GM19395 (cell line): ENCODE measurements around the gene MACO1.
"Not testable (repeated sequence)": the region's sequence is repeated elsewhere in the genome, so short reads cannot be mapped to it uniquely, and the experiment has no call there.

Experiments
- ATAC-seq: cut with Tn5 transposase; IDR thresholded peaks from one replicate; pipeline ENCODE4 v1.9.1; 2021; ENCODE audit warnings: mild to moderate bottlenecking, moderate library complexity; ENCODE audit not compliant: unreplicated experiment

The MACO1 gene

DNA sequence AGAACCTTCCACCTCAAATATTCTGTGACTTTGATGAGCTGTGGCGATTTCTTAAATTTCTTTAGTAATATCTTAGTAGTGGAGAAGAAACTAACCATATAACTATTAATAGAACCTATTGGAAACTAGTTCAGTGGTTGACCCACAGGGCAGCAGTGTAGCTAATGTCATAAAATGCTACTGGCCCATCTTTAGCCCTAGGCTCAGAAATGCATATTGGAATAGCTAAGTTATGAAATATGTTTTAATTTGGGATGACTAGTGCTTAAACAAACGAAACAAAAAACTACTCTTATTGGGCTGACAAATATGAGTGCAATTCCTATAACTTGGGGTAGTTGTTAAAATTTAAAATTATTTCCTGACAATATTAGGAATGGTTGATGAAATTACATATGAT lies 20.2 kb downstream of the MACO1 start:
- no peak for ATAC-seq

DNA sequence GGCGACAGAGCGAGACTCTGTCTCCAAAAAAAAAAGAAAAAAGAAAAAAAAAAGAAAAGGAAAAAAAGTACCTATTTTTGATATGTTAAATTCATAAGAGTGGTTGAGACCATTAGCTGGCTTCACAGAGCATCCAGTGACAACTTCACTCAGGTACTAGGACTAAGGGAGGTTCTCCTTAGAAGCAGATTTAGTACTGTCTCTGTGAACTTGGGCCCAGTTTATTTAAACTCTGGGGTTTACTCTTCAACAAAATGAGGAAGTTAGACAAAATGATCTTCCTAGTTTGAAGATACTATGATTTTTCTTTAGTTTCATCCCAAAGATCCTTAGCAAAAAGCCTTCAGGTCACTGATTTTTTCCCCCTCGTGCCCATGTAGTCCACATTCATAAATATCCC lies 21.2 kb downstream of the MACO1 start:
- ATAC-seq: no peak

DNA sequence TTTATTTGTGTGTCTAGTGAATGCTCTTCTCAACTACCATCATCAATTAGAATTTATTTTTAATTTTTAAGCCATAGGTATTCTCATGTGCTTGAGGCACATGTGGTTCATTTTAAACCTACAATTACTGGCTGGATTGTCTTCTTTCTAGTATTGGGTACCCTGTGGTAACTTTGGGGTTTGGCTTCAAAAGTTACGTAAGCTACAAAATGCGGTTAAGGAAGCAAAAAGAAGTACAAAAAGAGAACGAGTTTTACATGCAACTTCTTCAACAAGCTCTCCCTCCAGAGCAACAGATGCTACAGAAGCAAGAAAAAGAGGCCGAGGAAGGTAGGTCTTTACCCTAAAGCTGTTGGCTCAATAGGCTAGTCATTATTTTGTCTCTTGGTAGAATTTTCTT lies 25.8 kb downstream of the MACO1 start:
- ATAC-seq: no peak

DNA sequence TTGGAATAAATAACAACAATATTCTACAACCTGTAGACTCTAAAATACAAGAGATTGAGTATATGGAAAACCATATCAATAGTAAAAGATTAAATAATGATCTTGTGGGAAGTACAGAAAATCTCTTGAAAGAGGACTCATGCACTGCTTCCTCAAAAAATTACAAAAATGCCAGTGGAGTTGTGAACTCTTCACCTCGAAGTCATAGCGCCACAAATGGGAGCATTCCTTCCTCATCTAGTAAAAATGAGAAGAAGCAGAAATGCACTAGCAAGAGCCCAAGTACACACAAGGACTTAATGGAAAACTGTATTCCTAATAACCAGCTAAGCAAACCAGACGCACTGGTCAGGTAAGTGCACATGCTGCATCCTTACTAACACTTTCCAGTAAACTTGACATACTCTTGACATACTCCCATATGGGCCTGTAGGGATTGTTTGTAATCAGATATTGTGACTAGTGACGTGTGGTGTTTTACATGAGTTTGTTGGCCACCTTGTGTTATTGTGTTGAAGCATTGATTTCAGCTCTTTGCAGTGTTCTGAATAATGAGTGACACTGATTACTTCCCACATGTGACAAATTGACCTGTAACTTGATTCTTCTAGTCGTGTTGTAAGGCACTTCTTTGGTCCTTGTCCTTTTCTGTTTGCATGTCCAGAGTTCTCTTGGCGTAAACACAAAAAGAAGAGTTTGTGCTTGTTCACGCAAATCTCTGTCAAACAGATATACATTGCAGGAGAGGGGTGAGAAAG lies 28.0 kb downstream of the MACO1 start:
- no peak for ATAC-seq

DNA sequence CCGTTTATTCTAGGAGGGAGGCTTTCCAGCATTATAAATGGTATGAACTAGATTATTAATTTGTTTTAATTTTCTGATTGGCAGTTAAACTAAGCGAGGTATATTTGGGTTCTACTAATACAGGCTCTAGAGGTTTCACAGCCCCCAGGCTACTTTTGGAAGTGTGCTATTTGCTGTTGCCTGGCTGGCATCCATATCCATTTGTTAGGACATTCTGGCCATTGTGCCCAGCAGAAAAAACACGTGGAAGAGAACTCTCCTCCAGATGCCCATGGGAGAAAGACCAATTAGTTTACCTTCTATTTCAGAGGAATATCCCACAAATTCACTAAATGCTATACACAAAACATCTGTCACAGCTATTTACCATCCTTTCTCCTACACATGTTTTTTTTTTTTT lies 29.3 kb downstream of the MACO1 start:
- no peak for ATAC-seq

DNA sequence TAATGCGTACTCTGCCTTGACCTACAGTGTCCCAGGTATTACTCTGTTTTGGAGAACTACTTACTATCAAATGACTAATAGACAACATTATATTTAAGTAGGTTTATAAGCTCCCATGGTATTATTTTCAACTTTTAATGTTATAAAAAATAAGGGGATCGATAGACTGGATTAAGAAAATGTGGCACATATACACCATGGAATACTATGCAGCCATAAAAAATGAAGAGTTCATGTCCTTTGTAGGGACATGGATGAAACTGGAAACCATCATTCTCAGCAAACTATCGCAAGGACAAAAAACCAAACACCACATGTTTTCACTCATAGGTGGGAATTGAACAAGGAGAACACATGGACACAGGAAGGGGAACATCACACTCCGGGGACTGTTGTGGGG lies 30.1 kb downstream of the MACO1 start:
- ATAC-seq: not testable (repeated sequence)

DNA sequence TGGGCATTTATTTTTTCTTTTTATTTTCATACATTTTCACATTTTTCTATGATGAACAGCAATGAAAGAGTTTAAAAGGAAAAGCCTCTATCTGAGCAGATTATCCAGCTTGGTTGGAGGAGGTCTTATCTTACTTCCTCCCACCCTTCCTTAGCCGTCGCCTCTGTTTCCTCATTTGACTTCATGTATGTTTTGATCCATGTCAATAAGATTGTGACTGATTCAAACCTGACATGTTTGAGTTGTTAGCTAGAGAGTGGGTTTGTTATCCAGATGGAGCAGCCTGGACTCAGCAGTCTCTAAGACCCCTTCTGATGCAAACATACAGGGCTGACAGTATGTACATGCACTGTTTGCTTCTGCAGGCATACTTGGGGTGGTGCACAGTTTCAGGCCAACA lies 31.2 kb downstream of the MACO1 start:
- ATAC-seq: no peak

DNA sequence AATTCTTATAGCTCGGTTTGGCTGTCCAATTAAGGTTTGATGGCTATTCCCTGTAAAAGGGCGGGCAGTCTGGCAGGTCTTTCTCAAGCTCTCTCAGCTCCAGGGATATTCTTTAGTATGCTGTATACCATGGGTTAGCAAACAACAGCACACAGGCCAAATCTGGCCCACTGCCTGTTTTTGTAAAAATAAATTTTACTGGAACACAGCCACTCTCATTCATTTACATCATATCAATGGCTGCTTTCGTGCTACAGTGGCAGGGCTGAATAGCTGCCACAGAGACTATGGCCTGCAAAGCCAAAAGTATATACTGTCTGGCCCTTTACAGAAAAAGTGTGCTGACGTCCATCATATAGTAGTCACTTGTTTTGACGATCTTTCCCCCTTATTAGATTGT lies 32.0 kb downstream of the MACO1 start:
- no peak for ATAC-seq

DNA sequence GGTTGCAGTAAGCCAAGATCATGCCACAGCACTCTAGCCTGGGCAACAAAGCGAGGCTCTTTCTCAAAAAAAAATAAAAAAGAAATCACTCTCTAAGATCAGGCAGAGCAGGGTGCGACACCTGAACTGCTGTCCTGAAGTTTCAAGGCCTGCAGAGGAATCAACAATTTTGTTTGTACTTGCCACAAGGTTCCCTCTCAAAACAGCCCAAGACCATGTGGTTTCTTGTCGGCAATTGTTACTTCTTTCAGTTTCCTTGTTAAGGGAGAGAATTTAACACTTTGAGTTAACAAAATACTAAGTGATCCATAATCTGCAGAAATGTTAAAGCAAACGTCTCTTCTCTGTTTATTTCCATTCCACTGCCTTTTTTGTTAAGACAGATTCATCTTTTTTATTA lies 36.5 kb downstream of the MACO1 start:
- ATAC-seq: no peak

DNA sequence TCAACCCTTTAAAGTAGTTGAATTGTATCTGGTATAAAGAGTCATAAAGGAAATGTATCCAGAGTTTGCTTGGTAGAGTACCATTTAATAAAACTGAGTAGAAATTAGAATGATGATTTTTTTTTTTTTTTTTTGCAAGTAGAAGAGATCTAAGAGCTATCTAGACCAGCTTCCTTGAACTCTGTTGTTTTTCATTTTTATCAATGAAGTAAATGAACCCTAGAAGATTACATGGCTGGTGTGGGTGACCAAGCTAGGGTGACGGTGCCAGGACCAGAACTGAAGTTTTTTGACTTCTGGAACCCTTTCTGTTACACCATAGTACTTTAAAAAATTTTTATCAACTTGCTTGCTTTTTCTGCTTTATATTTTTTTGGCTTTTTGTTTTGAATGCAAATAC lies 36.9 kb downstream of the MACO1 start:
- no peak for ATAC-seq

DNA sequence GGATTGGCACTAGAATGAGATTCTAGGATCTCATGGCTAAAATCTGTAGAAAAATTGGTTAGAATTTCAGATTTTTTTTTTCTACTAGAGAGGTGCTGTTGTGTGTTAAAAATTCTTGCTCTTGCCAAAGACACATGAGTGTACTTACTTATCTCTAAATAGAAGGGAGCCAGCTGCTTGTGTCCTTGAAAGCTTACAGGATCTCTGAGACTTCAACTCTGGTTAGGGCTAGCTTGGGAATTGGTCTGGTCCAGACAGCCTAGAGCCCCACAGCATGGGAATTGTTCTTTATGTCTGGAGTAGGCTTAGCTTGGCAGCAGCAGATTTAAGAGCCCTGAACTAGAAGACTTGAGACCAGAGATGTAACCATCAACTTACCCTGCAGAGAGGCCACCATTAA lies 37.3 kb downstream of the MACO1 start:
- ATAC-seq: no peak

DNA sequence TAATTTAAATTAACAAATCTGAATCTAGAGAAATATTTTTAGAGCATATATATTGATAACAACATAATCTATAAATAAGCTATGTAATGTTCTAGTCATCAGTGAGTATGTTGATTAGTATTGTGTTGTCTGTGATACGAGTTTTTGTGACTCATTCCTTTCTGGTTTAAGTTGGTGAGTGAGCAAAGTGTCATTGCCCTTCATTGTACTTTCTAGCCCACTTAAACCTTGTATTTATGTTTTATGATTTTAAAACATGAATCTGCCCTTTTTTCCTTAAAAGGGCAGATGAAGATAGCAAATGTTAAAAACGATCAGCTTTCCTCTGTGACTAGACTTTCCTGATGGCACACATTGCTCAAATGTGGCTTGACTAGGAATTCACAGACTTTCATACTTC lies 38.5 kb downstream of the MACO1 start:
- ATAC-seq: no peak

DNA sequence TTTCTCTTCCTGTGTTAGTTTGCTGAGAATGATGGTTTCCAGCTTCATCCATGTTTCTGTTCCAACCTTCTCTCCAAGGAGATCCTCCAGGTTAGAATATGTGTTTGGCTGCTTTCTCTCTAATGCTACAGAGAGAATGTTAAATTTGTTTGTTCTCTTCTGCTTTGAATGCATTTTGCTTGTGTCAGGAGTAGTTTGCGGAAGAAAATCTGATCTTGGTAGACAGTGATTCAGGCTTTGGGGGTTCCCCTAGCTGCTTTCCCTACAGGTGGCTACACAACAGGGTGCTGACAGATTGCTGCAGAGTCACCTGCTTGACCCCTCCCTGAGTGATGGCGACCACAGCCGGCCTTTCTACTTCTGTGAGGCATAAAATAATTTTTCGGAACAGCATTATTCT lies 41.8 kb downstream of the MACO1 start:
- ATAC-seq: no peak

DNA sequence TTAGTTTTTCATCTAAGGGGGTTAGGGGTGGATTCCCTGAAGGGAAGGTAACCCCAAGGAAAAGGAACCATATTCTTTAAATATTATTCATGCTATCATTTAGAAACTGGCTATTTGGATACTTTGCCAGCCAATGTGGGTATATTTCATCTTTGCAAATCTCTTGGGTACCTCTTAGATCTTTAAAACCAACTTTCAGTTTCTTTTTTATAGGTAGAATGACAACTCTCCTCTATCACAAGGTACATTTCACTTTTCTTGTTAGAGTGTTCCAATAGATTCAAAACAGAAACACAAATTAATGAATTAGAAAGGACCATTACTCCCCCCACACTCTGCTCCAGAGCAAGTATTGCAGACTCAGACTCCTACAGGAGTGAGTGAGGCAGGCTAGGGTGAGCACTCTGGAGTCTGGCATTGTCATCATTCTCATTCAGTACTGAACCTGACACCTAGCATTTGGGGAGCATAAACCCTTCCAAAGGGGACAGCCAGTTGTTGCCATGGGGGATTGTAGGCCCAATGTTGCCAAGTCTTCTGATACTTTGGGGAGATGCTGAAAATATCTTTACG lies 43.0 kb downstream of the MACO1 start:
- ATAC-seq: no peak

DNA sequence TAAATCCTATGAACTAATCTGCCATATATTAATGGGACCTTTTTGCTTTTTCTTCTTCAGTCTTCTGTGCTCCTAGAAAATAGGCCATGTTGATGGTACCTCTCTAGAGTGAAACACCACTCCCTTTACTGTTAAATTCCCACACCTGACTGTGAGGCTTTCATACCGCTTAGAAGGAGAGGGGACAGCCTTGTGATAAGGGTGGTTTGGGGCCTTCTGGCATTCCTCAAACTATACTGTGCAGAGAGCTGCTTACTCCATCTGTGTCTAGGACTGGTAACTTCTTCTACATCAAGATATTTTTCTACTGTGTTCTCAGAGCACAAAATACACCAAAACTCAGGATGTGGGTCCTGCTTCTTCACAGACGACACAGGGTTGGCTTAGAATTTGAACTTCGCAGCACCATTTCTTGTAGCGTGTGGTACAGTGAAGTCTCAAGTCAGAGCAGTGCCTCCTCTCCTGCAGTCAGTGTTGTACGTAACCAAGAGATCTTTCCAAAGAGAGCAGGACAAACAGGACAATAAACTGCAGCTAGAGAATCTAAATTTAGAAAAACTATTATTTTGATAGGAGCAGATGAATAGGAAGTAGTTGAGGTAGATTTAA lies 43.8 kb downstream of the MACO1 start:
- ATAC-seq: no peak

DNA sequence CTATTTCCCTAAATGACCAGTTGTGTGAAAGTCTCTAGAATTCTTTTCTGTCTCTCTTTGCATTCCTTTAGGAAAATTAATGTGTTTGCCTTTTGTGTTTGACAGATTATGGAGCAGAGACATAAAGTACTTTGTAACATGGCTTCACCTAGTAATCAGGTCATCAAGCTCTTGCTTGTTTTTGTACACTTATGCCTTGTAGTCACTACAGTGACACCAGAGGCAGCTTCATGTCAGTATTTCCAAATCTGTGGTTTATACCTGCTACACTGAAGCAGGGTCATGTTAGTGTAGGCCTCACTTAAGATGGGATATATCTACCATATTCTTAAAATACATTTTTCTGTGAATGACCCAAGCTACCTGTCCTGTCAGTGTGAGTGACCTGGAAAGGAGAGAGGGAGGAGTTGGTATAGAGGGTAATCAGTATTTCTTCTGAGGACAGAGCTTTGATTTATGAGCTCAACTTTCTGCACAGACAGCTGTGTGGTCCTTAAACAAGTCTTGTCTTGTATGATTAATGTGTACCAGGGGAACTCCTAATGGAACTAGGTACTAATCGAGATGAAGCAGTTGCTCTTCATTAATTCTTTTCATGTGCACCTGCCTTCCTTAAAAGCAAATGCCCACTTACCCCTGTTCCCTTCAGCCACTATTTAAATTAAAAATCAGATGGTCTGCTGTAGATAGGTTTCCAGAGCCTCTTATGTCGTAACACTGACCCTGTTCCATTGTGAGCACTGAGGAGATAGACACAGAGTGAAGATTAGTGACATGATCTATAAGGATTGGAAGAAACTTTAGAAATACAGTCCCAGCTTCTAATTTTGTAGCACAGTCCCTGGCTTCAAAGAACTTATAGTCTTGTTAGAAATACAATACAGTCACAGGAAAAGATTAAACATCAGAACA lies 45.7 kb downstream of the MACO1 start:
- ATAC-seq: no peak

DNA sequence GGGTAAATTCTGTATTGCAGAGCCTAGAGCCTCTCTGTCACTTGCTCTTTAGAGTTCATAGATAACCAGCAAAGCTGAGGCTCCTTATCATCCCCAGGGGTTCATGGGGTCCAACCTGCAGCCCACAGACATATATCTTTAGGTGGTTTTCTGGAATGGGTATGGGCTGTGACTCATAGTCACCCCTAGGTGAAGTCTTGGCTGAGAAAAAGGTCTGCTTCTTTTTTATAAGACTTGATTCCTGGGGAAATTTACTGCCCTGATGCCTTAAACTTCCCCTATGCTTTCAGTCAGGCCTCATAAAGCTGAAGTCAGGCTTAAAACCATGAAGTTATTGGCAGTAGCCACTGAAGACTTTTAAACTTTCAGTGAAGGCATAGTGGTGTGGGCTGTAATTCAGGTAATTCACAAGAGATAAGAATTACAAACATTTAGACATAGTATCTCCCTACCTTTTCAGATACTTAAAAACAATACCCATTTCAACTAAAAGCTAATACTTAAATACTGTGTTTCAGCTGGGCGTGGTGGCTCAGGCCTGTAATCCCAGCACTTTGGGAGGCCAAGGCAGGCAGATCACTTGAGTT lies 46.8 kb downstream of the MACO1 start:
- ATAC-seq: no peak

DNA sequence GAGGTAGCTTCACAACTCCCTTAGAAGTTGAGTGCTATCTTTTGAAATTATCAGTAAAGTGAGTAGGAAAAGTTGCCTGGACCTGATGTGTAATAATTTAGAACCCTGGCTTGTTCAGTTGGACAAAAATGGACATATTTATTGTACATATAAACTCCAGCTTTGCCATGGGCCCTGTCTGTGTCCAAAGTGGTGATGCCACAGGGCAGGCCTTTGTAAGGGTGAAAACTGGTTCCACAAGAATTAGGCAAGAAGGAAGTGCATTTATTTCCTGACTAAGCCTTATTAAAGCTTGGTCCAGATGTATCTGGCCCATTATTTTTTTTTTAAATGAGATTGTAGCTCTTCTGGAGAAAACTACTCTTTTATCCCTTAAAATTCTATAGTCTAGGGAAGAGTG lies 47.9 kb downstream of the MACO1 start:
- ATAC-seq: no peak

DNA sequence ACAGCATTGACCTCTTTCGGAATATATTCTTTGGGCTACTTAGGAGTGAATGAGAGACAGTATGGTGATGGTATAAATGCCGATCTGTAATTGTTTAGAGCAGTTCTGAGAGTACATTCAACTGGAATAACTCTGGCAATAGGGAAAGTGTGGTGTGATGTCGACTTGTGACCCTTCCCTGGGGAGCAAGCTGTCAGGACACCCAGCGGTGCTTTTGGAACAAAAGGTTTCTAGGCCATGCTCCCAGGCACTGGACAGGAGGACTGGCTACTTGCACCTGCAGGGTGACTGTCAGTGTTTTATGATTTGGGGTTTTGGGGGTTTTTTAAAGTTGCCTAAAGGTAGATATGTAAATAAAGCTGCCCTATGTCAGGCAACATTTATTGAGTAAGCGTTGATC lies 50.9 kb downstream of the MACO1 start:
- no peak for ATAC-seq

DNA sequence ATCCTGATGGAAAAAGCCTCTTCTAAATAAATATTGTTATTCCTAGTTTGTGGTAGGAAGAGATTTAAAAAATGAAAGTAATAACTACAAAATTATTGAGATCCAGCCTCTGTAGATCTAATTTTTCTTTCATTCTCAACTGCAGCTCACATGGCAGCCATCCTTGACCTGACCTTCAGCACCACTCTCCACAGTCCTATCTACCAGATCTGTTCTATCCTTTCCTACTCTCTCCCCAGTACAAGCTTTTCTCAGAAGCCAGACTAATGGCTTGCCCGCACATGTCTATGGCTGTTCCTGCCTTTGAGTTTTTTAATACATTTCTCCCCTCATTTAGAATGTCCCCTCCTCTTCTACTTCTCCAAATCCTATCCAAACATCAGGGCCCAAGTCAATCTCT lies 51.5 kb downstream of the MACO1 start:
- no peak for ATAC-seq

DNA sequence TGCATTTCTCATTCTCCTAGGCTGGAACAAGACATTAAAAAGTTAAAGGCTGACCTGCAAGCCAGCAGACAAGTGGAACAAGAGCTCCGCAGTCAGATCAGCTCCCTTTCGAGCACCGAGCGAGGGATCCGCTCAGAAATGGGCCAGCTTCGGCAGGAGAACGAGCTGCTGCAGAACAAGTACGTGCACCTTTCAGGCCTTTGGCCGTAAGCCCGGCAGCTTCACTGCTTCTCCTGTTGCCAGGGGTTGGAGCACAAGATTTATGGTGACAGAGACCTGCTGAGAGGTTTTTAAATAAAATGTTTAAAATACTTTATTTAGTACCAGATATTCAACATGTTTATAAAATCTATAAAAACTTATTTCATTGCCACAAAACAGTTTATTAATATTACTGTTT lies 53.4 kb downstream of the MACO1 start:
- ATAC-seq: no peak
